Psoas muscle (tissue), 8 donors: ENCODE results near the gene CTDSP1. TPM values are rescaled to one million over a fixed set of nuclear protein-coding genes. Genes with fewer than 3 reads are reported as not detected.

ENCODE experiments used
- ATAC-seq, 4 donors: fragments of 200-7000 bp; cut with Tn5 transposase; one replicate each; pipeline ENCODE4 v1.9.1; 2020; ENCODE audit warnings: moderate library complexity in 3 of 4, mild to moderate bottlenecking in 2 of 4
- DNase-seq, 2 donors: peaks; one replicate each; pipeline ENCODE4 v3.0.0-alpha.2; 2020
- H3K27ac ChIP-seq: fragments of 200-600 bp; one replicate; pipeline ENCODE4 v1.8.0; 2022
- H3K27me3 ChIP-seq, 3 donors: fragments of 200-600 bp in 1 of 3; one replicate each; pipeline versions ENCODE4 v1.6.1 to v1.8.0; 2013 to 2022; ENCODE audit warnings: low read length in 2 of 3, mild to moderate bottlenecking in 2 of 3, moderate library complexity in 1 of 3; ENCODE audit not compliant: insufficient read depth in 3 of 3
- H3K36me3 ChIP-seq, 2 donors: fragments of 200-600 bp in 1 of 2; one replicate each; pipeline versions ENCODE4 v1.6.1 to v1.8.0; 2013 to 2022; ENCODE audit warnings: low read depth in 1 of 2, mild to moderate bottlenecking in 1 of 2, moderate library complexity in 1 of 2; ENCODE audit not compliant: insufficient read depth in 1 of 2
- H3K4me1 ChIP-seq: fragments of 200-600 bp; one replicate; pipeline ENCODE4 v1.8.0; 2022
- H3K4me3 ChIP-seq: fragments of 200-600 bp; one replicate; pipeline ENCODE4 v1.8.0; 2022; ENCODE audit warnings: mild to moderate bottlenecking
- H3K9me3 ChIP-seq: fragments of 200-600 bp; one replicate; pipeline ENCODE4 v1.8.0; 2022
- WGBS, 3 donors: extraction: QIAGEN DNeasy Blood & Tissue Kit; methylation state at CpG; one replicate each; pipeline versions ENCODE4 v1.1.6 to v1.1.7; 2013; 5-methylcytosine and 5-hydroxymethylcytosine counted together
- intact Hi-C, 2 donors: fragments of 100-400 bp; cut with DNase I; formaldehyde crosslinking; loops; one replicate each; pipeline versions ENCODE4 v1.11.0 to v1.14.2; 2022
- polyA plus RNA-seq, 3 donors: library from polyadenylated mRNA; stranded (reverse); fragments of 200-250 nt; gene quantifications; one replicate each; pipeline ENCODE4 v1.2.3, GENCODE V29; 2013
- total RNA-seq, 4 donors: library from RNA; stranded (reverse); fragmentation: NEBNext Ultra II Directional in 2 of 4; extraction: Animal tissue kit (Norgen Biotek cat#: 25700) in 2 of 4; gene quantifications; one replicate each; pipeline versions ENCODE4 v1.2.1 to v1.2.4, GENCODE V29; 2021 to 2023
- TF ChIP-seq, protein P1 (sequence below): fragments of 200-600 bp; IDR thresholded peaks from one replicate; pipeline ENCODE4 v1.8.0; 2022; ENCODE audit warnings: antibody characterized with exemption
- donor health status: healthy with polysubstance abuse.
- donor health status: DM: no; HTN: no; CAD: no; lungs with moderate emphysema.
- donor health status: Bipolar disorder and iron deficiency.
- donor health status: healthy.
- donor health status: DM: yes; HTN: yes; CAD: no.
- donor health status: DM: no; HTN: no; CAD: no.
- donor health status: DM: no; HTN: no; CAD: no.
- donor health status: DM: yes; HTN: yes; CAD: no.

The CTDSP1 gene
- total and polyA plus RNA-seq, 7 donors: 55.6 to 73.0 (median 61.9) TPM

DNA sequence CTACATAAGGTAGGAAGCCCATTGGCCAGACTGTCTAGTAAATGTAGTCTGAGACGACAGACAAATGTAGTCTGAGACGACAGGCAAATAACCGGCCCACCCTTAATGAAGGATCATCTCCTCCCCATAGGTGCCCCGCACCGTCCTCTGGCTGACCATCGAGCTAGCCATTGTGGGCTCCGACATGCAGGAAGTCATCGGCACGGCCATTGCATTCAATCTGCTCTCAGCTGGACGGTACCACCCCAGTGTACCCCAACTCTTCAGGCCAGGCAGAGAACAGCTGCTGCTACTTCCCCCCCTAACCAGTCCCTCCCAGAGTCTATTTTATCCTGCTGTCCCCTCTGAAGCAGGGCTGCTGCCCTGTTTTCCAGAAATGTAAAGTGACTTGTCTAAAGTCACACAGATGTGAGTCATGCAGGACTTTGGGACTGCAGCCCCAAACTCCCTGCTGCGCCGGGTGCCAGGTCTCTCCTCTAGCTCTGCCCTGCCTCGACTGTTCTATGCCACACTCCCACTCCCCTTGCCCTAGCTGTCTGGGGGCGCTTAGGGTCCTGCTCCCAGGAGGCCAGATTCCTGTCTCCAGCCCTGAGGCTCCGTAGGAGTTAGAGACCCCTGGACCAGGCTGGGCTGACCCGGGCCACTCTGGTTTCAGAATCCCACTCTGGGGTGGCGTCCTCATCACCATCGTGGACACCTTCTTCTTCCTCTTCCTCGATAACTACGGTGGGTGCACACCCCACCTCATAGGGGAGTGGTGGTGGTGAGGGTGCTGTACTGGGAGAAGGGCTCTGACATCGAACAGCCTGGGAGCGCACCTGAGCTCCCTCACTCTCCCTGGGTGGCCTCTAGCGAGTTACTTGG lies 12.9 kb upstream of the CTDSP1 start:
- Histone ChIP-seq H3K4me1 (no peaks in the 10 kb centered on the region), H3K27me3 (no peaks in the 10 kb centered on the region), H3K4me3 (no peak overlapping the region), H3K27ac (no peak overlapping the region), H3K36me3 (no peaks in the 10 kb centered on the region), H3K9me3 (no peaks in the 10 kb centered on the region)
- intact Hi-C loops: no loop called here
- ATAC-seq (no peak), DNase-seq (no peak)
- TF ChIP-seq, protein P1, sequence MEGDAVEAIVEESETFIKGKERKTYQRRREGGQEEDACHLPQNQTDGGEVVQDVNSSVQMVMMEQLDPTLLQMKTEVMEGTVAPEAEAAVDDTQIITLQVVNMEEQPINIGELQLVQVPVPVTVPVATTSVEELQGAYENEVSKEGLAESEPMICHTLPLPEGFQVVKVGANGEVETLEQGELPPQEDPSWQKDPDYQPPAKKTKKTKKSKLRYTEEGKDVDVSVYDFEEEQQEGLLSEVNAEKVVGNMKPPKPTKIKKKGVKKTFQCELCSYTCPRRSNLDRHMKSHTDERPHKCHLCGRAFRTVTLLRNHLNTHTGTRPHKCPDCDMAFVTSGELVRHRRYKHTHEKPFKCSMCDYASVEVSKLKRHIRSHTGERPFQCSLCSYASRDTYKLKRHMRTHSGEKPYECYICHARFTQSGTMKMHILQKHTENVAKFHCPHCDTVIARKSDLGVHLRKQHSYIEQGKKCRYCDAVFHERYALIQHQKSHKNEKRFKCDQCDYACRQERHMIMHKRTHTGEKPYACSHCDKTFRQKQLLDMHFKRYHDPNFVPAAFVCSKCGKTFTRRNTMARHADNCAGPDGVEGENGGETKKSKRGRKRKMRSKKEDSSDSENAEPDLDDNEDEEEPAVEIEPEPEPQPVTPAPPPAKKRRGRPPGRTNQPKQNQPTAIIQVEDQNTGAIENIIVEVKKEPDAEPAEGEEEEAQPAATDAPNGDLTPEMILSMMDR: no peak
- 67 to 72% (median 68%) methylated on average over 23 of the region's 23 CpGs for WGBS, 3 donors

DNA sequence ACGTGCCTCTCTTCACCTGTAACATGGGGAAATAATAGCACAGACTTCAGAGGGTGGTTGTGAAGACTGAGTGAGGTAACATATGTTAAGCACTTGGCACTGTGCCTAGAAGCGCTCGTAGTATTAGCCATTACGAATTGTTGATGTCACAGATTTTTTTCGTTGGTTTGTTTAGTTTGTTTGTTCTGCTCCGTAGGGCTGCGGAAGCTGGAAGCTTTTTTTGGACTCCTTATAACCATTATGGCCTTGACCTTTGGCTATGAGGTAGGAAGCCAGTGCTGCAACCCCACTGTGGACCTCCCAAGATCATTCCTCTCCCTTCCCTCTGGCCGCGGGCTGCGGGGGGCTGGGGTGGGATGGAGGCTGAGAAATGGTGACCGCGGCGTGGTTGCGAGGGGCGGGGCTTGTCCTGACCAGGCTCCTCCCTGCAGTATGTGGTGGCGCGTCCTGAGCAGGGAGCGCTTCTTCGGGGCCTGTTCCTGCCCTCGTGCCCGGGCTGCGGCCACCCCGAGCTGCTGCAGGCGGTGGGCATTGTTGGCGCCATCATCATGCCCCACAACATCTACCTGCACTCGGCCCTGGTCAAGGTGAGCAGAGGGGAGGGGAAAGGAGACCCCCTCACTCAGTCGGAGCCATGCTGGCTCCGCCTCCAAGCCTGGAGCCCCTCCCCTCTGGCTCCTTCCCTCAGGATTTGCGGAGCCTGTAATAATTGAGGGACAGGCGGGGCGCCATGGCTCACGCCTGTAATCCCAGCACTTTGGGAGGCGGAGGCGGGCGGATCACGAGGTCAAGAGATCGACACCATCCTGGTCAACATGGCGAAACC lies 12.1 kb upstream of the CTDSP1 start:
- DNase-seq: peak; percentile 59 to 72
- Histone ChIP-seq H3K27me3 (no peaks in the 10 kb centered on the region), H3K36me3 (no peaks in the 10 kb centered on the region)

DNA sequence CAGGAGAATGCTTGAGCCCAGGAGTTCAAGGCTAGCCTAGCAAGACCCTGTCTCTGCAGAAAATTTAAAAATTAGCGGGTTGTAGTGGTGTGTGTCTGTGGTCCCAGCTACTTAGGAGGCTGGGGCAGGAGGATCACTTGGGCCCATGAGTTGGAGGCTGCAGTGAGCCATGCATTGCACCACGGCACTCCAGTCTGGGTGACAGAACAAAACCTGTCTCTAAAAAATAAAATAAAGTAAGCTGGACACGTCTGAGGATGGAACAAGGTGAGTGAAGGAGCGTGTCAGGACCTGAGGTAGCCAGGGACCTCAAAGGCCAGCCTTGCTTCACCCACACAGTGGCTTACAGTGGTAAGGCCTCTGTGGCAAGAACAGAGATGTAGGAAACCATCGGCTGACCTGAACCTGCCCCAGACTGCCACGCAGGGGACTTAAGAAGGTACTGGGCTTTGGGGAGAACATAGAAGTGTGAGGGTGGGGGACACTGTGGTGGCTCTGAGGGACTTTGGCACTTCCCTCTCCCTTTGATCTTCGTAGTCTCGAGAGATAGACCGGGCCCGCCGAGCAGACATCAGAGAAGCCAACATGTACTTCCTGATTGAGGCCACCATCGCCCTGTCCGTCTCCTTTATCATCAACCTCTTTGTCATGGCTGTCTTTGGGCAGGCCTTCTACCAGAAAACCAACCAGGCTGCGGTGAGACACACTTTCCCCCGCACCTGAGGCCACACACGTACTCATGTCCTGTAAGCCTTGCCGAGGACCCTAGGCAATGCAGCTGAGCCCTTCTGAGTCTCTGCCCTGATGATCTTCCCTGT lies 10.1 kb upstream of the CTDSP1 start:
- intact Hi-C loops: loop anchor here (10.0 kb wide), 2 partner anchors 205 to 785 kb away; partner anchors contain the start of genes CNPPD1 (in 1 of the 2), RETREG2 (in 1 of the 2) and SLC23A3 (in 1 of the 2)

More for the DNA sequence above, 12.1 kb upstream of the CTDSP1 start:
- Histone ChIP-seq H3K27ac (no peak overlapping the region), H3K4me3 (peak overlapping the region; percentile 65), H3K4me1 (no peaks in the 10 kb centered on the region), H3K9me3 (no peaks in the 10 kb centered on the region)
- TF ChIP-seq, protein P1: no peak
- 10 to 13% (median 11%) methylated on average over 37 to 38 of the region's 38 CpGs for WGBS, 3 donors
- intact Hi-C loops: no loop called here
- peak; percentile 70 to 89 (median 78) for ATAC-seq

DNA sequence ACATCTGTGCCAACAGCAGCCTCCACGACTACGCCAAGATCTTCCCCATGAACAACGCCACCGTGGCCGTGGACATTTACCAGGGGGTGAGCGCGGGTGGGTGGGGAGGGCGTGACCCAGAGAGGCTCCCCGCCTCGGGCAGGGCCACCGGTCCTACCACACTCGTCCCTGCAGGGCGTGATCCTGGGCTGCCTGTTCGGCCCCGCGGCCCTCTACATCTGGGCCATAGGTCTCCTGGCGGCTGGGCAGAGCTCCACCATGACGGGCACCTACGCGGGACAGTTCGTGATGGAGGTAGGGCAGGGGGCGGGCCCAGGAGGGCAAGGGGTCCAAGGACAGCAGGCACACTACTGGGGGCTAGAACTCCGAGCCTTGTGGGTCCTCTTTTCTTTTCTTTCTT lies 8.5 kb upstream of the CTDSP1 start:
- 86 to 93% (median 93%) methylated on average over 23 of the region's 23 CpGs for WGBS, 3 donors
- no peak overlapping the region for H3K27ac ChIP-seq
- ATAC-seq: no peak

More for the DNA sequence above, 10.1 kb upstream of the CTDSP1 start:
- Histone ChIP-seq H3K27me3 (no peaks in the 10 kb centered on the region), H3K4me1 (no peaks in the 10 kb centered on the region), H3K36me3 (no peaks in the 10 kb centered on the region), H3K27ac (no peak overlapping the region), H3K4me3 (no peak overlapping the region), H3K9me3 (no peaks in the 10 kb centered on the region)
- 93 to 95% (median 94%) methylated on average over 14 to 17 of the region's 17 CpGs for WGBS, 3 donors
- TF ChIP-seq, protein P1: no peak
- ATAC-seq (no peak), DNase-seq (no peak)

More for the DNA sequence above, 8.5 kb upstream of the CTDSP1 start:
- Histone ChIP-seq H3K36me3 (no peaks in the 10 kb centered on the region), H3K27me3 (no peaks in the 10 kb centered on the region), H3K4me1 (no peaks in the 10 kb centered on the region), H3K9me3 (no peaks in the 10 kb centered on the region), H3K4me3 (no peak overlapping the region)
- intact Hi-C loops: loop anchor here (10.0 kb wide), 2 partner anchors 206 to 784 kb away; partner anchors contain the start of genes CNPPD1 (in 1 of the 2), RETREG2 (in 1 of the 2) and SLC23A3 (in 1 of the 2)
- TF ChIP-seq, protein P1: no peak
- no peak for DNase-seq
